Stimulated activated CD4-positive, alpha-beta T cell treated with anti-CD3 and anti-CD28 coated beads, Interleukin-4, amount 100 ng/mL, for 4 hours (primary cell): Measurements from ENCODE around the gene SLC30A2.
A peak's percentile ranks its signal among the peaks of the same experiment; 100 is the strongest.

Experiments
- DNase-seq, 2 experiments: peaks; one replicate each; pipeline ENCODE4 v3.0.0-alpha.2; 2020

The SLC30A2 gene

GRCh38 chr1:25993197-25993951 is 52.5 kb downstream of the SLC30A2 start:
- DNase-seq, result no peak

GRCh38 chr1:25992689-25993171 is 53.2 kb downstream of the SLC30A2 start:
- DNase-seq, result no peak

DNA sequence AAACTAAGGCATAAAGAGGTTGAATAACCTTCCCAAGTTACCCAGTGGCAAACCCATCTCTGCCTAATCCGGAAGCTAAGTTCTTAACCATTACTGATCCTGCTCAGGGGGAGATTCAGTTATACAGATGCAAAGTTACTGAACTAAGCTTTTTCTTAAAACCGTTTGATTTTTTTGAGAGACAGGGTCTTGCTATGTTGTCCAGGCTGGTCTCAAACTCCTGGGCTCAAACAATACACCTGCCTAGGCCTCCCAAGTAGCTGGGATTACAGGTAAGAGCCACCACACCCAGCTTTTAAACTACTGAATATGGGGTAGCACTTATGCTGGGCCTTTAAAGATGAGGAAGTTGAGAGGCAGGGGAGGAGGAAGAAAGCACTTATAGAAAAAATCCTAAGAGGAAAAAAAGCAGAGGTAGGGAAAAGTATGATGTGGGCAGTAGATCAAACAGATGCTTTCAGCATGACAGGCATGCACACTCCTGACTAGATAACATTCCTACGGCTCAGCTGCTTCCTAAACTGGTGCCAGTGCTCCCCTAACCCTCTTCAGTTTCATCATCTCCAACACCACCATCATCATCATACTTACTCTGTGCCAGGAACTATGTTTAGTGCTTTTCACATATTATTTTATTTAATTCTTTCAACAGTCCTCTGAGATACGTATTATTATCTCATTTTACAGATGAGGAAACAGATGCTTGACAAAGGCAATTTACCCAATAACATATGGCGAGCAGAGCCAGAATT is 53.8 kb downstream of the SLC30A2 start:
- DNase-seq, result no peak

- DNase-seq, result peak in 1 of 2 experiments; percentile 35
Measured at GRCh38 chr1:25990702-25991395, 55.1 kb downstream of the SLC30A2 start.

GRCh38 chr1:25990251-25990650 is 55.7 kb downstream of the SLC30A2 start:
- DNase-seq, result no peak

DNA sequence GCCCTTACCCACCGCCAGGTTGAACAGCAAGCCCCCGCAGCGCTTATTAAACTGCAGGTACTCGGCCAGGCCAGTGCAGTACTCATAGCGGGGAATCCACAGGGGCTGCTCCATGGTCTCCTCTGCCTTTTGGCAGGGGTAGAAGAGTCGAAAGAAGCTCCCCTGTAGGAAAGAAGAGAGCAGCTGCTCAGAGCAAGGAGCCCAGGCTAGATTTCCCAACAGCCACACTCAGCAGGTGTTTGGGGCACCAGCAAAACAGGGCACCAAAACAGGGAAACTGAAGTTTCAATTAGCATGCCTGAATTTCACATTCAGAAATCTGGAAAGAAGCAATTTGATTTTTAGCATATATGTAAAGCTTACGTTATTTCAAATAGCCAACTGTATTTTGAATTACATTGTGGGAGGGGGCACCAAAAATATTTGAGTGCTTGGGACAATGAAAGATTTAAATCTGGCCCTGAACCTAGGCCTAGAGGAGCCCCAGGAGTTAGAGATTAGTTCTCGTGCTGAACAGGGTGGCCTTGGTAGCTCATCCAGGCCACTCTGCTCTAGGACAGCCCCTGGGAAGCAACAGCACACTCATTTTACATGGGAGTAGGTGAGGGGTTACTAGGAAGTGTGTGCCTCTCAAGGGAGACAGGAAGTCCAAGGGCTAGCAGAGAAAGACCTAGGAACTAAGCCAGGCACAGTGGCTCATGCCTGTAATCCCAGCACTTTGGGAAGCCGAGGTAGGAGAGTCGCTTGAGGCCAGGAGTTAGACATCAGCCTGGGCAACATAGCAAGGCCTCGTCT is 56.3 kb downstream of the SLC30A2 start:
- no peak for DNase-seq

GRCh38 chr1:25987951-25988350 is 58.0 kb downstream of the SLC30A2 start:
- no peak for DNase-seq
